Measurements from ENCODE around the gene STARD3. TPM values are rescaled to one million over a fixed set of nuclear protein-coding genes. Genes with fewer than 3 reads are reported as not detected.

STARD3 gene
- total RNA-seq, 1 donor from 2014 or later: 58.2 TPM

GRCh38 chr17:39702901-39703893, 66.3 kb downstream of the STARD3 start:
- Mint-ChIP-seq H3K27ac (no peak overlapping the region), H3K4me1 (peaks cover 22% of the 10 kb centered on the region), H3K27me3 (peaks cover 27% of the 10 kb centered on the region), H3K4me3 (no peak overlapping the region), H3K9me3 (no peaks in the 10 kb centered on the region), H3K36me3 (ENCODE audit: low read depth) (no peaks in the 10 kb centered on the region)
- ChIA-PET POLR2A (interaction anchor here (0.6 kb wide), 2 partner anchors 27 to 88 kb away, joined by 3 read pairs; no protein-coding TSS in a partner anchor), CTCF (no interaction called here)
- intact Hi-C loops (cut with micrococcal nuclease): no loop called here
- TF ChIP-seq, protein P1, sequence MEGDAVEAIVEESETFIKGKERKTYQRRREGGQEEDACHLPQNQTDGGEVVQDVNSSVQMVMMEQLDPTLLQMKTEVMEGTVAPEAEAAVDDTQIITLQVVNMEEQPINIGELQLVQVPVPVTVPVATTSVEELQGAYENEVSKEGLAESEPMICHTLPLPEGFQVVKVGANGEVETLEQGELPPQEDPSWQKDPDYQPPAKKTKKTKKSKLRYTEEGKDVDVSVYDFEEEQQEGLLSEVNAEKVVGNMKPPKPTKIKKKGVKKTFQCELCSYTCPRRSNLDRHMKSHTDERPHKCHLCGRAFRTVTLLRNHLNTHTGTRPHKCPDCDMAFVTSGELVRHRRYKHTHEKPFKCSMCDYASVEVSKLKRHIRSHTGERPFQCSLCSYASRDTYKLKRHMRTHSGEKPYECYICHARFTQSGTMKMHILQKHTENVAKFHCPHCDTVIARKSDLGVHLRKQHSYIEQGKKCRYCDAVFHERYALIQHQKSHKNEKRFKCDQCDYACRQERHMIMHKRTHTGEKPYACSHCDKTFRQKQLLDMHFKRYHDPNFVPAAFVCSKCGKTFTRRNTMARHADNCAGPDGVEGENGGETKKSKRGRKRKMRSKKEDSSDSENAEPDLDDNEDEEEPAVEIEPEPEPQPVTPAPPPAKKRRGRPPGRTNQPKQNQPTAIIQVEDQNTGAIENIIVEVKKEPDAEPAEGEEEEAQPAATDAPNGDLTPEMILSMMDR (IDR thresholded peaks at IDR 0.05): no peak
- ATAC-seq (ENCODE audit: low read depth) (peak; percentile 28), DNase-seq (no peak)

- POLR2A ChIA-PET: no interaction called here
- Mint-ChIP-seq H3K27ac (no peak overlapping the region), H3K4me3 (no peak overlapping the region), H3K27me3 (peaks cover 26% of the 10 kb centered on the region), H3K36me3 (ENCODE audit: low read depth) (no peaks in the 10 kb centered on the region), H3K9me3 (no peaks in the 10 kb centered on the region), H3K4me1 (peaks cover 22% of the 10 kb centered on the region)
- no peak for DNase-seq
- CTCF ChIA-PET: no interaction called here
- ATAC-seq (ENCODE audit: low read depth): no peak
- TF ChIP-seq, protein P1 (IDR thresholded peaks at IDR 0.05): no peak
- intact Hi-C loops (cut with micrococcal nuclease): no loop called here
Measured at GRCh38 chr17:39703913-39704312, 67.0 kb downstream of the STARD3 start.

DNA sequence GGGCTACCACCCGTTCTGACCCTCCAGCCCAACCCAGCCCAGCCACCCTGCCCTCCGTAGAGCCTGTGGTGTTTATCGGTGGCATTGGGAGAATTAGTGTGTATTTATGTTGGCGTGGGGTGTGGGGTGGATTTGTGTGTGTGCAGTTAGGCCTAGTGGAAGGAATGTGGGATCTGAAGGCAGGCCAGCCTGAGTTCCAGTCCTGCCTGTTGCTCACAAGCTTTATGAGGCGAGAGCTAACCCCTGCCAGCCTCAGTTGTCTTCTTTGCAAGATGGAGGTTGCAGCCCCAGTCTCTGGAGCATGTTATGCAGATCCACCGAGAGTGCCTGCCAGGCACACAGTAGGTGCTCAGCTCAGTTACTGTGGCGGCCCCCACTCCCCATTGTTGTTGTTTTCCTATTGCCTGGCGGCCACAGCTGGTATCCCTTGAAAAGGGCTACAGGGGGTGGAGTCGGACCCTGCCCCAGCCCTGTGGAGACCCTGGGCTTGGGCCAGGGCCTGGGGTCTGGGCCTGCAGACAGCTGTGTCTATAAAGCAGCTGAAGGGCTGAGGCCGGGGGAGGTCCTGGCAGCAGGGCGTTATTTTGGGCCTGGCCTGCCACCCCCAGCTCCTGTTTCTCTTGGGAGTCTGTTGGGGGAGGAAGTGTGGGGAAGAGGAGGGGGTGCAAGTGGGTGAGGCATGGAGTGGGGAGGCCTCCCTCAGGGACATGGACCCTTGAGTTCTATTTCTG, 68.0 kb downstream of the STARD3 start:
- TF ChIP-seq, protein P1 (IDR thresholded peaks at IDR 0.05): no peak
- Mint-ChIP-seq H3K27me3 (peaks cover 16% of the 10 kb centered on the region), H3K4me3 (no peak overlapping the region), H3K27ac (no peak overlapping the region), H3K4me1 (peaks cover 23% of the 10 kb centered on the region), H3K9me3 (no peaks in the 10 kb centered on the region), H3K36me3 (ENCODE audit: low read depth) (no peaks in the 10 kb centered on the region)
- ChIA-PET POLR2A (interaction anchor here (0.6 kb wide), 4 partner anchors 9 to 836 kb away, joined by 3 to 4 read pairs (median 4); no protein-coding TSS in a partner anchor), CTCF (no interaction called here)
- ATAC-seq (ENCODE audit: low read depth): no peak
- DNase-seq: no peak
- intact Hi-C loops (cut with micrococcal nuclease): no loop called here

- no peak overlapping the region for H3K27ac Mint-ChIP-seq
- TF ChIP-seq, protein P1 (IDR thresholded peaks at IDR 0.05): no peak
- no peaks in the 10 kb centered on the region for H3K9me3 Mint-ChIP-seq
- ATAC-seq (ENCODE audit: low read depth) (no peak), DNase-seq (no peak)
- H3K36me3 Mint-ChIP-seq (ENCODE audit: low read depth): no peaks in the 10 kb centered on the region
- ChIA-PET CTCF (no interaction called here), POLR2A (no interaction called here)
- peaks cover 12% of the 10 kb centered on the region for H3K27me3 Mint-ChIP-seq
- intact Hi-C loops (cut with micrococcal nuclease): no loop called here
- H3K4me1 Mint-ChIP-seq: peaks cover 19% of the 10 kb centered on the region
- H3K4me3 Mint-ChIP-seq: no peak overlapping the region
Measured at GRCh38 chr17:39705786-39706348, 68.9 kb downstream of the STARD3 start.

- Mint-ChIP-seq H3K4me3 (no peak overlapping the region), H3K36me3 (ENCODE audit: low read depth) (no peaks in the 10 kb centered on the region), H3K9me3 (no peaks in the 10 kb centered on the region), H3K27me3 (peaks cover 7% of the 10 kb centered on the region), H3K4me1 (peaks cover 17% of the 10 kb centered on the region), H3K27ac (no peak overlapping the region)
- ATAC-seq (ENCODE audit: low read depth) (no peak), DNase-seq (no peak)
- CTCF ChIA-PET: no interaction called here
- intact Hi-C loops (cut with micrococcal nuclease): no loop called here
- POLR2A ChIA-PET: no interaction called here
- TF ChIP-seq, protein P1 (IDR thresholded peaks at IDR 0.05): no peak
Measured at GRCh38 chr17:39706383-39706782, 69.4 kb downstream of the STARD3 start.

Measured in activated B cell treated with CpG ODN at 0.5 μM for 24 hours (primary cell).